ENCODE results near the gene FOXP3. TPM values are rescaled to one million over a fixed set of nuclear protein-coding genes. Genes with fewer than 3 reads are reported as not detected.

Gene FOXP3
- total RNA-seq, 4 donors from 2014 or later: not detected

DNA sequence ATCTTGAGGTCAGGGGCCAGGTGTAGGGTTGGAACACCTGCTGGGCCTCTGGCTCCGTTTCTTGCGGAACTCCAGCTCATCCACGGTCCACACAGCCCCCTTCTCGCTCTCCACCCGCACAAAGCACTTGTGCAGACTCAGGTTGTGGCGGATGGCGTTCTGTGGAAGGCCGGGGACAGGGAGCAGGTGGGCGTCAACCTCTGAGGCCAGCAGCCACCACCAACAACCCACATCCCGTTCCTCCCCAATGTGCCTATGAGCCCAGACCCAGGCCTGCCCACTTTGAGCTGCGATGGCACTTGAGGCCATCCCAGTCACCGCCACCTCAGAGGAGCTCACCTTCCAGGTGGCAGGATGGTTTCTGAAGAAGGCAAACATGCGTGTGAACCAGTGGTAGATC lies 13.2 kb downstream of the FOXP3 start:
- no peak overlapping the region for H3K27ac ChIP-seq
- intact Hi-C loops (cut with DNase I; ENCODE audit: low total_unique reads): no loop called here
- no peaks in the 10 kb centered on the region for H3K36me3 ChIP-seq
- H3K4me3 ChIP-seq: no peak overlapping the region
- no peaks in the 10 kb centered on the region for H3K9me3 ChIP-seq
- WGBS, 2 donors (ENCODE audit: low coverage in 1 of 2): 88% methylated on average over 13 of the region's 13 CpGs; no CpG with 5 or more reads in 1 of the 2 donors
- no peaks in the 10 kb centered on the region for H3K4me1 ChIP-seq
- TF ChIP-seq EP300 (IDR thresholded peaks at IDR 0.05; ENCODE audit: low read depth) (no peak), POLR2A (IDR thresholded peaks at IDR 0.05) (no peak), POLR2AphosphoS5 (IDR thresholded peaks at IDR 0.05) (no peak)
- TF ChIP-seq, protein P1, sequence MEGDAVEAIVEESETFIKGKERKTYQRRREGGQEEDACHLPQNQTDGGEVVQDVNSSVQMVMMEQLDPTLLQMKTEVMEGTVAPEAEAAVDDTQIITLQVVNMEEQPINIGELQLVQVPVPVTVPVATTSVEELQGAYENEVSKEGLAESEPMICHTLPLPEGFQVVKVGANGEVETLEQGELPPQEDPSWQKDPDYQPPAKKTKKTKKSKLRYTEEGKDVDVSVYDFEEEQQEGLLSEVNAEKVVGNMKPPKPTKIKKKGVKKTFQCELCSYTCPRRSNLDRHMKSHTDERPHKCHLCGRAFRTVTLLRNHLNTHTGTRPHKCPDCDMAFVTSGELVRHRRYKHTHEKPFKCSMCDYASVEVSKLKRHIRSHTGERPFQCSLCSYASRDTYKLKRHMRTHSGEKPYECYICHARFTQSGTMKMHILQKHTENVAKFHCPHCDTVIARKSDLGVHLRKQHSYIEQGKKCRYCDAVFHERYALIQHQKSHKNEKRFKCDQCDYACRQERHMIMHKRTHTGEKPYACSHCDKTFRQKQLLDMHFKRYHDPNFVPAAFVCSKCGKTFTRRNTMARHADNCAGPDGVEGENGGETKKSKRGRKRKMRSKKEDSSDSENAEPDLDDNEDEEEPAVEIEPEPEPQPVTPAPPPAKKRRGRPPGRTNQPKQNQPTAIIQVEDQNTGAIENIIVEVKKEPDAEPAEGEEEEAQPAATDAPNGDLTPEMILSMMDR (IDR thresholded peaks at IDR 0.05): no peak
- H3K27me3 ChIP-seq: no peaks in the 10 kb centered on the region
- no peak for DNase-seq
- in situ Hi-C loops (cut with MboI; ENCODE audit: low pct_ligation_motif_present in 1 of 4, low pct_unique_long_range_greater_than_20kb in 1 of 4, low sequenced_read_pairs in 3 of 4): no loop called here

DNA sequence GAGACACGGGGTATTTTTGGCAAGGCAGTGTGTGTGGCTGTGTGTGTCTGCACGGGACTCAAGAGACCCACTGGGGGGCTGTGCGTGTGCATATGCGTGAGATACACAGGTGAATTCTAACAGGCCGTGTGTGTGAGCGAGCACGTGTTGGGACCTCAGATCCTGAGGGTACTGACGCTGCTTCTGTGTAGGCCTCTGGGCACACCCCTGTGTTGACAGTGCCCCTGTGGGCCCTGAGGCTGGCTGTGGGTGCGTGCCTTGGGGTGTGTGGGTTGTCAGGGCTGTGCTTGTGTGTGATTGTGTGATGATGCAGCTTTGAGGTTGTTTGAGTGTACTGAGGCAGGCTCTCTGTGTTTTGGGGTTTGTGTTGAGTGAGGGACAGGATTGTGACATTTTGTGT lies 13.9 kb downstream of the FOXP3 start:
- no peak for DNase-seq
- Histone ChIP-seq H3K4me1 (no peaks in the 10 kb centered on the region), H3K36me3 (no peaks in the 10 kb centered on the region), H3K4me3 (no peak overlapping the region), H3K9me3 (no peaks in the 10 kb centered on the region), H3K27me3 (no peaks in the 10 kb centered on the region), H3K27ac (no peak overlapping the region)
- intact Hi-C loops (cut with DNase I; ENCODE audit: low total_unique reads): no loop called here
- no peak for TF ChIP-seq EP300 (IDR thresholded peaks at IDR 0.05; ENCODE audit: low read depth)
- TF ChIP-seq, protein P1 (IDR thresholded peaks at IDR 0.05): no peak
- TF ChIP-seq POLR2AphosphoS5 (IDR thresholded peaks at IDR 0.05): no peak
- TF ChIP-seq POLR2A (IDR thresholded peaks at IDR 0.05): no peak
- in situ Hi-C loops (cut with MboI; ENCODE audit: low pct_ligation_motif_present in 1 of 4, low pct_unique_long_range_greater_than_20kb in 1 of 4, low sequenced_read_pairs in 3 of 4): no loop called here
- 83% methylated on average over 9 of the region's 9 CpGs; no CpG with 5 or more reads in 1 of the 2 donors for WGBS, 2 donors (ENCODE audit: low coverage in 1 of 2)

DNA sequence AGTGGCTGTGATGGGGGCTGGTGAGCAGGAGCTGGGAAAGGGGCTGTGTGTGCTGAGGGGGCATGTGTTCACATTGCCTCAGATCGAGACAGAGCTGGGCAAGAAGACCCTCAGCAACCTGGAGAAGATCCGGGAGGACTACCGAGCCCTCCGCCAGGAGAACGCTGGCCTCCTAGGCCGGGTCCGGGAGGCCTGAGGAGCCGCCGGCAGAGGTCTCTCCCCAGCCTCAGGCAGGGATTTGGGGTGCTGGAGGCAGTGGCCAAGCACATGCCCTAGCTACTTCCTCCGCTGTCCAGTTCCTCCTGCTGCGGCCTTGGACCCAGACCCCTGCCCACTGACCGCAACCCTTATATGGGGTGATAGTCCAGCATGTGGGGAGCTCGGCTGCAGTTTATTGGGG lies 14.4 kb downstream of the FOXP3 start:
- TF ChIP-seq, protein P1 (IDR thresholded peaks at IDR 0.05): no peak
- no peak for TF ChIP-seq POLR2A (IDR thresholded peaks at IDR 0.05)
- no peak for TF ChIP-seq EP300 (IDR thresholded peaks at IDR 0.05; ENCODE audit: low read depth)
- TF ChIP-seq POLR2AphosphoS5 (IDR thresholded peaks at IDR 0.05): no peak
- Histone ChIP-seq H3K4me1 (no peaks in the 10 kb centered on the region), H3K4me3 (no peak overlapping the region), H3K36me3 (no peaks in the 10 kb centered on the region), H3K27ac (no peak overlapping the region), H3K27me3 (no peaks in the 10 kb centered on the region), H3K9me3 (no peaks in the 10 kb centered on the region)
- no peak for DNase-seq
- intact Hi-C loops (cut with DNase I; ENCODE audit: low total_unique reads) (no loop called here), in situ Hi-C loops (cut with MboI; ENCODE audit: low pct_ligation_motif_present in 1 of 4, low pct_unique_long_range_greater_than_20kb in 1 of 4, low sequenced_read_pairs in 3 of 4) (no loop called here)
- 88% methylated on average over 13 of the region's 13 CpGs; no CpG with 5 or more reads in 1 of the 2 donors for WGBS, 2 donors (ENCODE audit: low coverage in 1 of 2)

DNA sequence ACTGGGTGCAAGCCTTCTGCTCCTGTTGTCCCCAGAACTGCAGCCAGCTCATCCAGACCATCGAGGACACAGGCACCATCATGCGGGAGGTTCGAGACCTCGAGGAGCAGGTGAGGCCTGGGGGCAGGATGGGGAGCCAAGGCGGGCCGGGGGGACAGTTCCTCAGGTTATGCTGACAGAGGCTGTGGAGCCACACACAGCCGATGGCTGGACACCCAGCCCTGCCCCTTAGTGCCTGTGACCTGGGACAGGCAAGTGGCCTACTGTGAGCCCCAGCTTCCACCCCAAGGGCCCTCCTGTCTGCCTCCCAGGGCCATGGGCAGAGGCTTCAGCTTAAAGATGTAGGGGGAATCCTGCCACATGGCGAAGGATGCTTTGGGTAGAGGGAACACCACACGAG lies 14.9 kb downstream of the FOXP3 start:
- intact Hi-C loops (cut with DNase I; ENCODE audit: low total_unique reads) (no loop called here), in situ Hi-C loops (cut with MboI; ENCODE audit: low pct_ligation_motif_present in 1 of 4, low pct_unique_long_range_greater_than_20kb in 1 of 4, low sequenced_read_pairs in 3 of 4) (no loop called here)
- Histone ChIP-seq H3K4me1 (no peaks in the 10 kb centered on the region), H3K36me3 (no peaks in the 10 kb centered on the region), H3K27ac (no peak overlapping the region), H3K27me3 (no peaks in the 10 kb centered on the region), H3K9me3 (no peaks in the 10 kb centered on the region), H3K4me3 (no peak overlapping the region)
- WGBS, 2 donors (ENCODE audit: low coverage in 1 of 2): 81% methylated on average over 9 of the region's 9 CpGs; no CpG with 5 or more reads in 1 of the 2 donors
- TF ChIP-seq POLR2AphosphoS5 (IDR thresholded peaks at IDR 0.05): no peak
- TF ChIP-seq, protein P1 (IDR thresholded peaks at IDR 0.05): no peak
- TF ChIP-seq POLR2A (IDR thresholded peaks at IDR 0.05): no peak
- no peak for TF ChIP-seq EP300 (IDR thresholded peaks at IDR 0.05; ENCODE audit: low read depth)
- DNase-seq: no peak

Data from transverse colon (tissue), 4 donors.